DMS53 (cell line): ENCODE results near the gene SLC4A8.
A peak's percentile ranks its signal among the peaks of the same experiment; 100 is the strongest.

Experiments
- DNase-seq: peaks from one replicate; lab custom pipeline; 2025; lab: John Stamatoyannopoulos, UW

Gene SLC4A8

DNA sequence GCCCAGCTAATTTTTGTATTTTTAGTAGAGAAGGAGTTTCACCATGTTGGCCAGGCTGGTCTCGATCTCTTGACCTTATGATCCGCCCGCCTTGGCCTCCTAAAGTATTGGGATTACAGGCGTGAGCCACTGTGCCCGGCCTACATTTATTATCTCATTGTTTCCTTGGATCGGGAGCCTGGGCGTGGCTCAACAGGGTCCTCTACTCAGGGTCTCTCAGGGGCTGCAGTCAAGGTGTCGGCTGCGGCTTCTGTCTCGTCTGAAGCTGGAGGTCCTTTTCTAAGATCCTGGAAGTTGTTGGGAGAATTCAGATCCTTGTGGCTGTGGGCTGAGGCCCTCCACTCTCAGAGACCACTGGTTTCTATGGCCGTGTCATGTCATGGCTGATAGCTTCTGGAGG, 100.9 kb downstream of the SLC4A8 start:
- no peak for DNase-seq

DNA sequence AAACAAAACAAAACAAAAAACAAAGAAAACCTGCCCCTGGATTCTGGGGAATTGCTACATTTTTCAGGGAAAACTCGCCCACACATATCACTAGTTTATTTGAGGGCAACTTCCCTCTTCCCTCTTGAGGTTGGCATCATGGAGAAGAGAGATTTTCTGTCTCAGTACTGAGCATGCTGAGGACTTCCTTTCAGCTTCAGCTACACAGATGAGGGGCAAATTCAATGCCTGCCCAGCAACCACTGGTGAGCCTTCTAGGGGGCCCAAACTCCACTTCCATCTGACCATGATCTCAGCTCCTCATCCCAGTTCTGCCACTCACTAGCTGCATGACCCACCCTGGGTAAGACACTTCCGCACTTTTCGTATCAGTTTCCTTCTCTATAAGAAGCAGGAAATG, 103.3 kb downstream of the SLC4A8 start:
- no peak for DNase-seq

DNA sequence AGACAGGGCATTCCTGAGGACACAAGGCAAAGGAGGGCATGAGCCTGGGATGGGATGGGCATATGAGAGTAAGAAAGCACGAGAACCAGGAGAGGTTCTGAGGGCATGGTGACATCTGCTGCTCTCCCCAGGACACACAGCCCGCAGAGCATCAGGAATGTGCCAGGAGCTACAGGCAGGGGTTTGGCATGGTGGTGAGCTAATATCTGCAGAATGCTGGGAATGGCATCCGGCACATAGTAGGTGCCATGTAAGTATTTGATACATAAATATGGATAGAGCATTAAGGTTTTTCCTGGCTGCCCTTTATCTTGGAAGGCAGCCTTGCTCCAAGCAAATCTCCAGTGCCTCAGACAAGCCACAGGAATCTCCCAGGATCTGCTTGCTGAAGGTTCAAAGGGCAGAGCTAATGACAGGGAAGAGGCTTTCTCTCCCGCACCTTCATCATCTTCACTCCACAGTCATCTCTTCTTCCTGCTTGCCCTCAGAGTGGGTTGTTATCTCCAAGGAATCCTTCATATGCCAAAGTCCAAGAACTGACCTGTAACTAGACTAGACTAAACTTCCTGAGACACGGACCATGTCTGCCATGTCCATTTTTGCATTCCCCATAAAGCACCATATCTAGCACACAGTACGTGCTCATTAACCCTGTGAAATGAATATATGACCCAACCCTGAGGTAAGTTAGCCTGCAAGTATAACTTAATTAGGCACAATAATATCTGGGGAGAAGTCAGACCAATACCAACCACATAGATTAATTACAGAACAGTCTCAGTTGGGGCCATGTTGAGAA, 104.4 kb downstream of the SLC4A8 start:
- DNase-seq, result peak; percentile 15

DNA sequence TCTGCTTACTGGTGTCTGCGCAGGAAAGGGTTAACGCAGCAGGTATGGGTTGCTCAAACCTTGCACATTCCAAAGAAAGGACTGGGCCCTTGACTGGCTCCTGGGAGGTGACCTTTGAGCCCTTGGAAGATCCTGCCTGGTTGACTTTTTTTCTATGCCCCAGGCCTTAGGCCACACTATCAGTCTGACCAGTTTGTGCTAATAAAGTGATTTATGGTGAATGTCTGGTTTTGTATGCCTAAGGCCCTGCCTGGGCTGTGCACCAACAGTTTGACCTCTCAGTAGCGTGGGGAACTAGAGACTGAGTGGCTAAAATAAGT, 105.0 kb downstream of the SLC4A8 start:
- no peak for DNase-seq

DNA sequence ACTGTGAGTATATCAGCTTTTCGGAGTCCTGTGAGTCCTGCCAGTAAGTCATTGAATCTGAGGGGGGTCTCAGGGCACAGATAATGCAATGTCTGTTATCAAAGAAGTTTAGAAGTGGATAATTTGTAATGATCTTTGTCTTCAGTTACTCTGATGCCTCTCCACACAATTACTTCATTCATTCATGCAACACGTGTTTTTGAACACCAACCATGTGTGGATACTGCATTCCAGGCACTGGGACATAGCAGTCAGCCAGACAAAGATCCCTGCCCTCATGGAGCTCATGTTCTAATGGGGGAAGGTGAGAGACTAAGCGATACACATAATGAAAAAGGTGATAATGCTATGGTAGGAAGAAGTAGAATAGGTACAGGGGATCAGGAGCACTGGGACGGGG, 105.6 kb downstream of the SLC4A8 start:
- DNase-seq, result no peak

DNA sequence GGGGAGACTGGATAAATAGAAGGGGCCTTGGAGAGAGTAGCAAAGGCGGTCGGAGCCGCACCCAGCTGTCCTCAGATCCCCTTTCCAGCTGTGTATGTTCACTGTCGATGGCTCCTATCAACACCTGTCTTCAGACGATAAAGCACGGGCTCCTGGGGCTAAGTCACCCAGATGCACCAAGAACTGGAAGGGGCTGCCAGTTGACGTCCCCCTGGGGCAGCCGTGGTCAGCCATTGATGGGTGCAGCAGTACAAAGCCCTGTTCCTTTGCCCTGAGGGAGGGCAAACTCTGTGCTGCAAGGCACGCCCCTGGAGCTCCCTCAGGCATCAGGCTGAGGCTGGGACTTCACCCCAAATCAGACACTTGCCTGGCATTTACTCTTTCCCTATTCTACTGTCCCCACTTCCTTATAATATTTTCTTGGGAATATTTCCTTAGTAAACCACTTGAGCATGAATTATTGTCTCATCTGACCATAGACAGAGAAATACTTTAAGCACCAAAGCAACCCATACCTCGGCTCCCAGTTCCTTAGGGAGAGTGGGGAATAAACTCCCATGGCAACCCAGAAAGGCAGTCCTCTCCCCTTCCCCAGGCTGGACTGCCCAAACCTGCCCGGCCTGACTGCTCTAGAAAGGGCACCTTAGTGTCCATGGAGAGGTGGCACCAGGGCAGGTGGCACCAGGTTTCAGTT, 106.8 kb downstream of the SLC4A8 start:
- no peak for DNase-seq

DNA sequence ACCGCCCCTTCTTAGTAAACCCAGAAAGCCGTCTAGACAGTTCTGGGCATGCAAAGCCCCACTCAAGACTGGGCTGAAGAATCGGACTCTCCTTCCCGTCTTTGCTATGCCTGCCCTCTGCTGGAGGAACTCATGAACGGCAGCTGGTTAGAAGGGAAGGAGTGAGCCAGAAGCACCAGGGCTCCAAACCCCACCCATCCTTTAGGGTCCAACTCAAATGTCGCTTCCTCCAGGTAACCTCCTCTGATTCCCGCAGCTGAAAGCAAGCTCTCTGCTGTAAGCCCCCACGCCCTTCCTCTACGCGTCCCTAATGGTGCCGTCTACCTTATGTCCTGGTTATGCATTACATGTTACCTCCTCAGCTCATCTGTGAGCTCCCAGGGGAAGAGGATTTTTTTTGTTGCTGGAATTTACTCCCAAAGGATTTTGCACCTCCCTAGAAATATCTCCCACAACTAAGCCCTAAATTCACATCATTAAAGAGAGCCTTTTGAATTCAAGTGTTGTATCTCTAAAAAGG, 107.4 kb downstream of the SLC4A8 start:
- DNase-seq, result peak; percentile 87

DNA sequence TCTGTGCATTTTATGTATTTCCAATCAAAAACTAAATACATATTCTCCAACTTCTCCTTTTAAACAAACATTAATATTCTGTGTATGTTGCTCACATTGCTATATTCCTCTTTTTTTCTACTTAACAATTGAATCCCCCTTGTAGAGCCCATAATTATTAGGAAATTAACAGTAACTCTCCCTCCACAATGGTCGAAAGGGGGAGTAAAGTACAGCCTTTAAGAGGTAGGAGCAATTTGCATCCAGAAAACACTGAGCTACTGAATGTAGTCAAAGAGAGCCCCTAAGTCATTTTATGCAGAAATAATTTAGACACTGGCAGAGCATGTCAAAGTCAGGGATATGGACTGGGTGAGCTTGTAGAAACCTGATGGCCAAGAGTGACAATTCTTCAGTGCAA, 109.2 kb downstream of the SLC4A8 start:
- peak; percentile 38 for DNase-seq

DNA sequence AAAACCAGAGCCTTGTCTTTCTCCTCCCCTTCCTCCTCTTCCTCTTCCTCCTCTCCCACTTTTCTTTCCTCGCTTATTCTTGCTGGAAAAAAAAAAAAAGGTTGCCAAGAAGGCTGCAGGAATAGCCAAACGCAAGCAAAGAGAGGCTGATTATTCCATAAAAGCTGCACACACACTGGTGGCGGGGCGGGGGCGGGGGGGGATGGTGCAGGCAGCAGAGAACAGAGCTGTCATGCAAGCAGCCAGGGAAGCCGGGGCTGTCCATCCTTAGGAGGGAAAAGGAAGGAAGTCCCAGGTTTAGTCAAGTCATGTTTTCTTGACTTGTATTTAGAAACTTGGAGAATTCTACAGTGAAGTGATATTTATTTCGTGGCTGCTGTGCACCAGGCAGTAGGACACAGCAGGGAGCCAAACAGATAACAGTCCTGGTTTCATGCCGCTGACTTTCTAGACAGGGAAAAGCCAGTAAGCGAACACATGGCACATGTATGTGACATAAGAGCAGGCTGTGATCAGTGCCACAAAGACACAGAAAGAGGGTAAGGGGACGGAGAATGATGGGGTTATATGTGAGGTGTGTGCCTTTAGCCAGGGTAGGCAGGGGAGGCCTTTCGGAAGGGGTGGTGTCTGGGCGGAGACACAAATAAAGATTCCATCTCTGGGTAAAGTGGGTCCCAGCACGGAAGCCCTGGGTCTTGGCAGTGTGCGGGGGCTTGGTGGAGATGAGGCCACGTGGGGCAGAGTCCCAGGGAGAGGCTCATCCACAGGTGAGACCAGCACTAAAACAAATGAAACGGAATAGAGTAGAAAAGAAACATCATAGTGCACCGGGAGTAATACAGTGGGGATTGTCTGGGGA, 109.8 kb downstream of the SLC4A8 start:
- DNase-seq, result no peak

DNA sequence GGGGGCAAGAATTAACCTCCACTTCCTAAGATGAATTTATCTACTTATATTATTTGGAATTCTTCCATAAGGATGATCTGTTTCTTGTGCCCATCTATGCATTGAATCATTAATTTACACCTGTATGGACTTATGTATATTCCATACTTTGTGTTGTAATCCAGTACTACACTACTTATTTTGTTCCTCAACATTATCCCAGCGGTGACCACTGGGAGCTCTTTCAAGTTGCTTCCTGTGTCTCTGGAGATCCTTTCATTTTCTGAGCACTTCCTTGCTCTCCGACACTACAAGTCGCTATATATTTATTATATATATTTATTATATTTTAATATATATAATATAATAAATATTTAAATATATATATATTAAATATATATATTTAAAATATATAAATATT, 111.5 kb downstream of the SLC4A8 start:
- peak; percentile 58 for DNase-seq

DNA sequence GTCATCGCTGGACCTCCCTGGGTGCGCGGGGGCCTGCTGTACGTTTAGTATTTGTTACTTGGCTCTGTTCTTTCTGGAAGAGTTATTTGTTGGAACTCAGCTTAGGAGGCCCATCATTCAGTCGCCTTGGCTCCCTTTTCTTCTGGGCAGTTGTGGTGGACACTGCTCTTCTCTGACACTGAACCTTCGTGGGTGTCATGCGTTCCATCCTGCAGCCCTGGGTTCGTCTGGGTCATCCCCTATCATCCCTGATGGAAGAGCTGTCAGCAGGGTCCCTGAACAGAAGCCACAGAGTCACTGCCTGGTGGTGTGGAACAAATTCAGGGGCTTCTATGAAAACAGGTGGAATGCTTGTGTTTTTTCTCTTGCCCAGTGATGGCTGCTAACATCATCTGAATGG, 113.5 kb downstream of the SLC4A8 start:
- no peak for DNase-seq

DNA sequence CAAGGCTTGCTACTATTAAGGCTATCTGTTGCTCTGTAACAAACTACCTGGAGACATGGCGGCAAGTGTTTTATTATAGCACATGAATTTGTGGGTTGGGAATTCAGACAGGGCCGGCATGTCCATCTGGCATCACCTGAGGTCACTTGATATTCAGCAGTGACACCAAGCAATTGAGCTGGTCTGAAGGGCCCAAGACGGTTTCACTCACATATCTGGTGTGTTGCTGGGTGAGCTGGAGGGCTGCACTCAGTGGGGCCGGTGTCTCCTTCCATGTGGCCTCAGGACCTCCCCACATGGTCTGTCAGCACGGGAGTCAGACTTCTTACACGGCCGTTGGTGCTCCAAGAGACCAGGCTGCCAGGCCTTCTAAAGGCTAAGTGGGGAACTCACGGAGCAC, 114.0 kb downstream of the SLC4A8 start:
- no peak for DNase-seq

DNA sequence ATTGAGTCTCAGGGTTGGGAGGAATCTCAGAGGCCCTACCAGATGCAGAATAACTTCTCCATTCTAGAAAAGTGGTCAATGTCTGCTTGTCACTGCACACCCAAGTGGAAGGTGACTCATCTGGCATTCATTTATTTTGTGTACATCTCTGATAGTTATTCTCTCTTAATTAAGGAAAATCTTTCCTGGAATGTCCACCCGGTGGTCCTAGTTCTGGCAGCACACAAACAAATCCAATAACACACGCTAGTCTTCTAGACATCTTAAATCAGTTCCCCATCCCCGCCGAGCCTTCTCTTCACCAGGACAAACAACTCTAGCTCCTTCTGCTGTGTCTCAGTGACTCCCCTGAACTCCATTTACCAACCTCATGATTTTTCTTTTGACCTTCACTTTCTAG, 116.4 kb downstream of the SLC4A8 start:
- no peak for DNase-seq

DNA sequence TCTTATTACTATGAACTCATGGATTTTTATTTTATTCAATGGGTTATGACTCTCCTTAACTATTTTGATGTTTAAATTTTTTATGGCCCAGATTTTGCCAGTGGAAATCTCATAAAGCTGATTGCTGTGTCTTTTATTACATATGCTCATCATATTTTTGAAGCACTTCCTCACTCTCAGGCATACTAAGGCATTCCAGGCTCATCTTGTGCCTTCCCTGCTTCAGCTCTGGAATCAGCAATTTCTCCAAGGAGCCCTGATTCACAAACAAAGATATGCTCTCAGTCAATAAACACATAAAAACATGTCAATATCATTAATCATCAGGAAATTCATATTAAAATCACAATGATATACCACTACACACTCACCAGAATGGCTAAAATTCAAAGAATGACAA, 121.5 kb downstream of the SLC4A8 start:
- DNase-seq, result no peak

DNA sequence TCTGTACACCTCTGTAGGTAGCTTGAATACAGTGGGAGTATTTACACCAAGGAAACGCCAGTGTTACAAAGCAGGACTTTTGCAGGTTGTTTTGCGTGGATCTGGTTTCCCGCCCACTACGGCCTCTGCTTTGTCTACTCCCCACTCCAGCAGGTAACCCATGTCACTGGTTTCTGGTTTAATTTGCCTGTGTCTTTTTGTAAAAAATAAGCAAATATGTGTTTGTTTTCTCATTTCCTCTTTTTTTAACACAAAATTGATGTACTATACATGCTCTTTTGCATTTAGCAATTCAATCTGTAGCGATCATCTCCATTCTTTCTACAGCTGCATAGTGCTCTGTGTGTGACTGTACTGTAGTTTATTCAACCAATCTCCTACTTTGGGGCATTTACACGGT, 123.0 kb downstream of the SLC4A8 start:
- no peak for DNase-seq

DNA sequence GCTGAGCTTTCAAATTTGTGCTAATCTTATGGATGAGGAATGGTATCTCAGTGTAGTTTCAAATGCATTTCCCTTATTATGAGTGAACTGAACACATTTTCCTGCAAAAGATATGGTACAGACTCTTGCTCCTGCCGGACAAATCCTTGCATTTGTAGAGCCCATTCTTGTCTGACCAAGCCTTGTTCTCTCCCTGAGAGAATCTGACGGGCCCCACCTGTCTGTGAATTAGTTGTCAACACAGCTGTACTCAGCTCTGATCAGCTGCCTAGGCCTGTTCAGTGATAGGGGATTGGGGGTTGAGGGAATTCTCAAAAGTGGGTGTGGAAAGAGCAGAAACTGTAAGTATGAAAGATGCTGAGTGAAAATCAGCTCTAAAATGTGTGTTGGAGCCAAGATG, 123.6 kb downstream of the SLC4A8 start:
- peak; percentile 41 for DNase-seq

DNA sequence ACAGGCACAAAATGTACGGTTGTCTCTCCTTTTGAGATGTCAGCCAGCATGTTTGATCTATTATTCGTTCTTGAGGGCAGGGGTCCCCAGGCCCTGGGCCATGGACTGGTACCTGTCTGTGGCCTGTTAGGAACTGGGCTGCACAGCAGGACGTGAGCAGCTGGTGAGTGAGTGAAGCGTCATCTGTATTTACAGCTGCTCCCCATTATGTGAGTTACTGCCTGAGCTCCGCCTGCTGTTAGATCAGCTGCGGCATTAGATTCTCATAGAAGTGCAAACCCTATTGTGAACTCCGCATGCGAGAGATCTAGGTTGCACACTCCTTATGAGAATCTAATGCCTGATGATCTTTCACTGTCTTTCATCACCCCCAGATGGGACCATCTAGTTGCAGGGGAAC, 125.0 kb downstream of the SLC4A8 start:
- DNase-seq, result peak; percentile 94
